ENCODE data around the gene ZC3H18.
A peak's percentile ranks its signal among the peaks of the same experiment; 100 is the strongest.

Gene ZC3H18

DNA sequence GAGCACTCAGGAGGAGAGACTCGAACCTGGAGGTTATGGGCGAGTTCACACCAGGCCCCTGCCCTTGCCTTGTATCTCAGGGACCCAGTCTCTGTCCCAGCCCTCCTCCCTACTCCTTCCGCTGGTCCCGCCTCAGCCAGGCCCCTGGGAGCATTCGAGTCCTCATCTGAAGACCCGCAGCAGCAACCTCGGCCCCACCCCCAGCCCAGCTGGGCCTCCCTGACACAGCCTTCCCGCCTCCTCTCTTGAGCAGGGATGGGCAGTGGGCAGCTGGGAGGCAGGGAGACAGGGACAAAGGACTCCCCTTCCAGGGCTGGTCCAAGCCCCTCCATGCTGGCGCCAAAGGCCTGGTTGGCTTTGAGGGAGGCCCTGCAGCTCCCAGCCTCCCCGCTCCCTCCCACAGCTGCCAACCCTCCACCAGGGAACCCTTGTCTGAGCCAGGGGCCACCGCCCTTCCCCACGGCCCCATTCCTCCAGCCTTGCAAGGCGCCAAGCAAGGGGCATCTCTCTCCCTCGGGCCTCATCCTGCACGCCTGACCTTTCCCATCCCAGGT is 15.4 kb upstream of the ZC3H18 start:
- FAIRE-seq (no peak), DNase-seq (ENCODE audit: insufficient read length) (no peak)
- TF ChIP-seq TAF1 (IDR thresholded peaks at IDR 0.05; ENCODE audit: borderline replicate concordance, low read depth, low read length) = no peak
- no peak for TF ChIP-seq POLR2AphosphoS5 (IDR thresholded peaks at IDR 0.05; ENCODE audit: low read depth, low read length)
- TF ChIP-seq POLR2A (IDR thresholded peaks at IDR 0.05; ENCODE audit: low read depth, low read length) = no peak

DNA sequence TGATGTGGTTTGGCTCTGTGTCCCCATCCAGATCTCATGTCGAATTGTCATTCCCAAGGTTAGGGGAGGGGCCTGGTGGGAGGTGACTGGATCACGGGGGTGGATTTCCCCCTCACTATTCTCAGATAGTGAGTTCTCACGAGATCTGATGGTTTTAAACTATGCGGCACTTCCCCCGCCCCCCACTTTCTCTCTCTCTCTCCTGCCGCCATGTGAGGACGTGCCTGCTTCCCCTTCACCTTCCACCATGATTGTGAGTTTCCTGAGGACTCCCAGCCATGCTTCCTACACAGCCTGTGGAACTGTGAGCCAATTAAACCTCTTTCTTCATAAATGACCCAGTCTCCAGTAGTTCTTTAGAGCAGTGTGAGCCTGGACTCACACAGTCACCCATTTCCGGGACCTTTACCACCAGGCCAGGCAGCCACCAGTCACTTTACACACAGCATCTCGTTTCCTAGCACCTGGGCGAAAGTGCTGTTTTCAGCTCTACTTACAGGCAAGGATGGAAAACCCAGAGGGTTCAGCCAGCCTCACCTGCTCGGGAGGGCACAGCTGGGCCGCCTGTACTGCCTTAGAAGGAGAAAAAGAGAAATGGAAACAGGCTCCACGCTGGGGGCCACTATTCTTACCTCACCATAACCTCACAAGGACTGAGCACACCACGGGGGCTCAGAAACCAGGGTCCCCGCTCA is 13.8 kb upstream of the ZC3H18 start:
- no peak for FAIRE-seq
- no peak for TF ChIP-seq POLR2AphosphoS5 (IDR thresholded peaks at IDR 0.05; ENCODE audit: low read depth, low read length)
- no peak for TF ChIP-seq POLR2A (IDR thresholded peaks at IDR 0.05; ENCODE audit: low read depth, low read length)
- no peak for TF ChIP-seq TAF1 (IDR thresholded peaks at IDR 0.05; ENCODE audit: borderline replicate concordance, low read depth, low read length)
- DNase-seq (ENCODE audit: insufficient read length) = no peak

DNA sequence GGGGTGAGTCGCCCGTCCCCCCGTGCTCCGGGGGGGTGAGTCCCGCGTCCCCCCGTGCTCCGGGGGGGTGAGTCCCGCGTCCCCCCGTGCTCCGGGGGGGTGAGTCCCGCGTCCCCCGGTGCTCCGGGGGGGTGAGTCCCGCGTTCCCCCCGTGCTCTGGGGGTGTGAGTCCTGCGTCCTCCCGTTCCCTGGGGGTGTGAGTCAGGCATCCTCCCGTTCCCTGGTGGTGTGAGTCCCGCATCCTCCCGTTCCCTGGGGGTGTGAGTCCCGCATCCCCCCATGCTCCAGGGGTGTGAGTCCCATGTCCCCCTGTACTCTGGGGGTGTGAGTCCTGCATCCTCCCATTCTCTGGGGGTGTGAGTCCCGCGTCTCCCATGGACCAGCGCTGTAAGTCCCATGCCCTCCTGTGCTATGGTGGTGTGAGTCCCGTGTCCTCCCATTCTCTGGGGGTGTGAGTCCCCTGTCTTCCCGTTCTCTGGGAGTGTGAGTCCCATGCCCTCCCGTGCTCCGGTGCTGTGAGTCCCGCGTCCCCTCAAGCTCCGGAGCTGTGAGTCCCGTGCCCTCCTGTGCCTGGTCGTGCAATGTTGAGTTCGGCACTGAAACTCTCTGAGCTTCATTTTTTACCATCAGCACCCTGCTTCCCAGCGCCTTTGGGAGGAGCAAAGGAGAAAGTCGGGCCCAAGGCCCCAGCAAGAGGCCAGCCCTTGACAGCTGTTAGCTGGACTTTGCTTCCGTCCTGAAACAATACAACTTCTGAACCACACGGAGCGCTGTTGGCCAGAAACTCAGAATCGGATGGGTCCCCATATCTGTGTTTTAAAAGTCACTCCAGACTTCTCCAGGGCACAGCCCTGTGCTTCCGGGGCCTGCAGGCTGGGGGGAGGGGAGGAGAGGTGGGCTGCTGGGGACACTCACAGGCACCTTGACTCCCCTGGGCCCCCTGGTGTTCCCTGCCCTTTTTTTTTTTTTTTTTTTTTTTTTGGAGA is 11.5 kb upstream of the ZC3H18 start:
- FAIRE-seq = no peak
- TF ChIP-seq POLR2A (IDR thresholded peaks at IDR 0.05; ENCODE audit: low read depth, low read length) (no peak), TAF1 (IDR thresholded peaks at IDR 0.05; ENCODE audit: borderline replicate concordance, low read depth, low read length) (no peak), POLR2AphosphoS5 (IDR thresholded peaks at IDR 0.05; ENCODE audit: low read depth, low read length) (no peak)
- no peak for DNase-seq (ENCODE audit: insufficient read length)

DNA sequence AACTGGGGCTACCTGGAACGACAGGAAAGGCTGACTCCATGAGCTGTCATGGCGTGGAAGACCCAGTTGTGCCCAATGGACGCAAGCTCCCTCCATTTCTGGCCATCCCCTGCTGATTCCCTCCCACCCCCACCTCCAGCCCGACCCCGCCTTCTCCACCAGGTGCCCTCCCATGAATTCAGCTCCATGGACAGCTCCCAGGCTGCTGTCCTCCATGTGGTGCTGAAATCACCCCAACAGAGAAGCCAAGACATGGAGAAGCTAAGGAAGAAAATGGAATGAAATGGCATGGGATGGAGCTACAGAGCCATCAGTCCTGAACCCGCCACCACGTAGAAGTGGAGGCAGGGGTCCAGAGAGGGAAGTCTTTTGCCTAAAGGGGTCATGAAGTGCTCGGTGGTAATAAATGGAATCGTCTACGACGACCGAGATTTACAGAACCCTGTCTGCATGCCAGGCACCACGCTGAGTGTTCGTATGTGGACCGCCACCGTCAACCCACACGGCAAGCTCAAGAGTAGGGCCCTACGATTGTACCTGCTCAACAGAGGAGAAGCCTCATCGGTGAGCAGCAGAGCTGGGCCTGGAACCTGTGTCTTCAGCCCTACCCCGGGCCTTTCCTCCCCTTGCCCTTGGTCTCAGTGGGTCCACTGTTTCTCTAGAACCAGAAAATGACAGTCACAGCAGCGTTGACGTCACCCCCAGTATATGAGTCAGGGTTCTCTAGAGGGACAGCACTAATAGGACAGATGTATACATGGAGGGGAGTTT is 9.3 kb upstream of the ZC3H18 start:
- TF ChIP-seq TAF1 (IDR thresholded peaks at IDR 0.05; ENCODE audit: borderline replicate concordance, low read depth, low read length) = no peak
- no peak for TF ChIP-seq POLR2AphosphoS5 (IDR thresholded peaks at IDR 0.05; ENCODE audit: low read depth, low read length)
- TF ChIP-seq POLR2A (IDR thresholded peaks at IDR 0.05; ENCODE audit: low read depth, low read length) = no peak
- FAIRE-seq (no peak), DNase-seq (ENCODE audit: insufficient read length) (no peak)

DNA sequence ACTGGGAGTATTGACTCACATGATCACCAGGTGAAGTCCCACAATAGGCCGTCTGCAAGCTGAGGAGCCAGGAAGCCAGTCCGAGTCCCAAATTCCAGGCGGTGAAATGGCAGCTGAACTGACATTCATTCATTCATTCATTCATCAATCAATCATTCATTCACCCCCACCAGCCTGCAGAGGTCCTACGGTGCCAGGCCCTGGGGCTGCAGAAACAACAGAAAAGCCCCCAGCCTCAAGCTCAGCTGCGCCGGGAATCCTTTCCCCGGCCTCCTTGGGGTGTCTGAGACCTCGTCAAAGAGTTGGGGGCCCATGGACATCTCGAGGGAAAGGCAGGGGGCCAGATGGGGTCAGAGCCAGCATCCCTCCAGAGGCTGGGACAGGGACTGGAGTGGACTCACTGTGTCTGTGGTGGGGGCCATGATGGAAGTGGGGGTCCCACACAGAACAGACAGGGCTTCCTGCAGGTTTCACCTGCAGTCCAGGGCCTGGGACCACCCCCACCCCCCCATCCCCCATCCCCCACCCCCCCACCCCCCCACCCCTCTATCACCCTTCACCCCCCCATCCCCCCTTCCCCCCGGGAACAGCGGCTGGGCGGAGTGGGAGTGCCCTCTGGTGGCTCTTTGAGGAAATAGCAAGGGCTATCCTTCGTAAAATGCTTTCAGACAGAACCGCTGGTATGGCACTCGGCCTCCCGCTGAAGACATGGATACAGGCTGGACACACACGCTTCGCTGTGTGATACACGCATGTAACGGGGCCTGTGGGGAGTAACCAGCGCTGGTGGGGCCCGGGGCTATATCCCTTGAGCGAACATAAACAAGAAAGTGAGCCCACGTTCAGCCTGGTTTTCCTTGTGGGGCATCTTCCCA is 8.5 kb upstream of the ZC3H18 start:
- TF ChIP-seq POLR2AphosphoS5 (IDR thresholded peaks at IDR 0.05; ENCODE audit: low read depth, low read length) (no peak), POLR2A (IDR thresholded peaks at IDR 0.05; ENCODE audit: low read depth, low read length) (no peak), TAF1 (IDR thresholded peaks at IDR 0.05; ENCODE audit: borderline replicate concordance, low read depth, low read length) (no peak)
- FAIRE-seq (no peak), DNase-seq (ENCODE audit: insufficient read length) (no peak)

DNA sequence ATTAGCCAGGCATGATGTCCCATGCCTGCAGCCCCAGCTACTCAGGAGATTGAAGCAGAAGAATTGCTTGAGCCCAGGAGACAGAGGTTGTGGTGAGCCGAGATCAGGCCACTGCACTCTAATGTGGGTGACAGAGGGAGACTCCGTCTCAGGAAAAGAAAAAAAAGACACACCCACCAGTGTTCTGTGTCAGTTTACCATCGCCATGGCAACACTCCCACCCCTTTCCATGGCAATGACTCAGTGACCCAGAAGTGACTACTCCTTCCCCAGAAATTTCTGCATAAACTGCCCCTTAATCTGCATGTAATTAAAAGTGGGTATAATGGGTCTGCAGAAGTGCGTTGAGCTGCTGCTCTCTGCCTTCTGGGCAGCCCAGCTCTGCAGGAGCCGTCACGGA is 4.0 kb upstream of the ZC3H18 start:
- DNase-seq (ENCODE audit: insufficient read length) (no peak), FAIRE-seq (no peak)
- no peak for TF ChIP-seq TAF1 (IDR thresholded peaks at IDR 0.05; ENCODE audit: borderline replicate concordance, low read depth, low read length)
- no peak for TF ChIP-seq POLR2AphosphoS5 (IDR thresholded peaks at IDR 0.05; ENCODE audit: low read depth, low read length)
- no peak for TF ChIP-seq POLR2A (IDR thresholded peaks at IDR 0.05; ENCODE audit: low read depth, low read length)

DNA sequence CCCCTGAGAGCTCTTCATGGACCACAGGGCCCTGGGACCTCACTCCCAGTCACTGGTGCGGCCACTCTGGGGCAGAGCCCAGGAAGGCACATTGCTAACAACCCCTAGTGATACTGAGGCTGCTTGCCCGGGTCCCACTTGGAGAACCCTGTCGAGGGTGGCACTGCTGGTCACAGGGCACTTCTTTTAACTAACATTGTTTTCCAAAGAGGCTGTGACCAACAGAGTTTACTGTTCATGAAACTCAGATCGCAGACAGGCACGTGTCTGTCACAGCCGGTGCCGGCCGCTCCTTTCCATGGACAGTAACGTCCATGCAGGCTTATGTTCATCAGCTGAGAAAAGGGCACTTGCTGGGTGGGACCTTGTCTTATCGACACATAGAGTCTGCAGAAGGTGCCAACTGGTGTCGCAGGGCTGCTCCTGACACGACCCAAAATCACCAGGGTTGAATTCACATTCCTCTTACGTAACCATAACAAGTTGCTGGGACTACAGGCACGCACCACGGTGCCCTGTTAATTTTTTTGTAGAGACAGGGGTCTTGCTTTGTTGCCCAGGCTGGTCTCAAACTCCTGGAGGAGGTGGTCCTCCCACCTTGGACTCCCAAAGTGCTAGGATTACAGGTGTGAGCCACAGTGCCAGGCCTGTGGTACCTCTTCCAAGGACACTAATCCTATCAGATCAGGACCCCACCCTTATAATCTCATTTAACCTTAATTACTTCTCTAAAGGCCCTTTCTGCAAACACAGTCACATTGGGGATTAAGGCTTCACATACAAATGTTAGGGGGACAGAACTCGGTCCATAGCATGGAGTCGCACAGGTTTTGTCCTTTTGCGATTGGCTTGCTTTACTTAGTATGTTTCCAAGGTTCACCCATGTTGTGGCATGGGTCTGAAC is 1.2 kb upstream of the ZC3H18 start:
- FAIRE-seq = peak; percentile 44
- TF ChIP-seq POLR2A (IDR thresholded peaks at IDR 0.05; ENCODE audit: low read depth, low read length) (no peak), TAF1 (IDR thresholded peaks at IDR 0.05; ENCODE audit: borderline replicate concordance, low read depth, low read length) (no peak)
- no peak for DNase-seq (ENCODE audit: insufficient read length)

DNA sequence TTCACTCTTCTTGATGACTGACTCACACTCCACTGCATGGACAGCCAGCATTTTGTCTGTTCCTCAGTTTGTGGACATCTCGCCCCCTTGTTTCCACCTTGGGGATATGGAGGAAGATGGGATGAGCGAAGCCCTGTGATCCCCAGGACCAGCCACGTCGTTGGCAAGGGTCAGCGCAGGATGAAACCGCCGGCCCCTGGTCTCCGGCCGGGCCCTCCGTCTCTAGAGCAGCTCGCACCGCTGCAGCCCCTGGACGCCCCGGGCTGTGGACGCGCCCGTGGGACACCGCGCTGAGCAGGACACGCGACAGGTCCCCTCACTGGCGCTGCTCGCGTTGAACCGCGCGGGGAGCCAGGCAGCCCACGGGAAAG is 604 bp upstream of the ZC3H18 start:
- DNase-seq (ENCODE audit: insufficient read length) (no peak), FAIRE-seq (no peak)
- TF ChIP-seq TAF1 (IDR thresholded peaks at IDR 0.05; ENCODE audit: borderline replicate concordance, low read depth, low read length) (no peak), POLR2A (IDR thresholded peaks at IDR 0.05; ENCODE audit: low read depth, low read length) (no peak), POLR2AphosphoS5 (IDR thresholded peaks at IDR 0.05; ENCODE audit: low read depth, low read length) (no peak)

DNA sequence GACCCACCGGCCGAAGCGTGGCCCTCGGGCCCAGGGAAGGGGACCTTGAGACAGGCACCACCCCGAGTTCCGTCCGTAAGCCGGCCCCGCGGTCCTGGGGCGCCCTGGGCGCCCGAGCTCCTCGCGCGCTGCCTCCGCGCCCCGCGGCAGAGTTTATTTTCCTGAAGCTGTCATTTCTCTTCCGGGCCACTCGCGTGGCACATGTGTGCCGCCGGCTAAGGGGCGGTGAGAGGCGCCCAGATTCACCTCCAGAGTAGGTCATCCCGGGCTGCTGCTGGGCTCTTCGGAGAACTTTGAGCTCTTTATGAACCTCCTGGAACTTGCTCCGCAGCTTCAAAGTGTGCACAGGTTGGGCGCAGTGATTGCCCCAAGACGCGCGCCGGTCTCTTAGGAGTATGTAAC is 489 bp downstream of the ZC3H18 start:
- no peak for DNase-seq (ENCODE audit: insufficient read length)
- no peak for FAIRE-seq

More for the DNA sequence above, 489 bp downstream of the ZC3H18 start:
- TF ChIP-seq POLR2A (IDR thresholded peaks at IDR 0.05; ENCODE audit: low read depth, low read length) (no peak), POLR2AphosphoS5 (IDR thresholded peaks at IDR 0.05; ENCODE audit: low read depth, low read length) (0 out of 2 replicates have a peak, but pooled peaks have one; percentile 1), TAF1 (IDR thresholded peaks at IDR 0.05; ENCODE audit: borderline replicate concordance, low read depth, low read length) (no peak)

All from GM12892 (cell line).